A549 treated with AZD9567 at 1 μM for 4 hours (cell line): Measurements from ENCODE around the gene OR7G1. TPM values are rescaled to one million over a fixed set of nuclear protein-coding genes. Genes with fewer than 3 reads are reported as not detected.

ENCODE experiments used
- total RNA-seq: library from RNA; stranded (reverse); fragments of 200-300 nt; extraction: Qiagen RNA extraction; gene quantifications from 5 replicates; pipeline ENCODE4 v1.2.3, GENCODE V29; 2022; ENCODE audit not compliant: insufficient read depth

The OR7G1 gene
- total RNA-seq: not detected in 5 replicates

GRCh38 chr19:9115307-9115813 lies at the start of gene OR7G1:
Gene OR7G1 (minus strand): TSS chr19:9115763. CDS start chr19:9115763, 0 bp downstream.

GRCh38 chr19:9140159-9140874 lies 24.8 kb upstream of the OR7G1 start, which contains the start of gene ZNF317:
Gene ZNF317 (plus strand): TSS chr19:9140397. CDS start chr19:9156017, 15,620 bp downstream.

GRCh38 chr19:9126900-9127405 lies 11.4 kb upstream of the OR7G1 start, which contains the start of gene OR7G3:
Gene OR7G3 (minus strand): TSS chr19:9126950. CDS start chr19:9126950, 0 bp downstream.

GRCh38 chr19:9107375-9107774 lies 8.2 kb downstream of the OR7G1 start, which contains the start of gene OR7G2:
Gene OR7G2 (minus strand): TSS chr19:9107475. CDS start chr19:9103243, 4,232 bp downstream.

GRCh38 chr19:9086761-9087160 lies 28.8 kb downstream of the OR7G1 start, which contains the start of gene OR1M1:
Gene OR1M1 (plus strand): TSS chr19:9087061. CDS start chr19:9093245, 6,184 bp downstream.

Other genes starting within 250 kb of the OR7G1 start
- gene MUC16, start 105.4 kb downstream of the OR7G1 start, total RNA-seq: 0.01 to 0.18 TPM (median 0.03 TPM) in 4 of 5 replicates, not detected in the other
- not detected in 5 replicates for gene OR1M1, start 28.7 kb downstream of the OR7G1 start, total RNA-seq
- gene OR7G2, start 8.3 kb downstream of the OR7G1 start, total RNA-seq: not detected in 5 replicates
- gene OR7G3, start 11.2 kb upstream of the OR7G1 start, total RNA-seq: not detected in 5 replicates
- 15.9 to 19.9 TPM (median 18.5 TPM) in 5 replicates for gene ZNF317, start 24.6 kb upstream of the OR7G1 start, total RNA-seq
- gene OR7D2, start 63.2 kb upstream of the OR7G1 start, total RNA-seq: not detected in 5 replicates
- gene OR7D4, start 103.8 kb upstream of the OR7G1 start, total RNA-seq: not detected in 5 replicates
- gene OR7E24, start 135.2 kb upstream of the OR7G1 start, total RNA-seq: not detected in 5 replicates
- gene ZNF699, start 194.1 kb upstream of the OR7G1 start, total RNA-seq: 0.82 to 1.7 TPM (median 1.2 TPM) in 5 replicates
- gene ZNF559, start 208.4 kb upstream of the OR7G1 start, total RNA-seq: 1.8 to 4.5 TPM (median 4.4 TPM) in 5 replicates
- 0.34 to 0.64 TPM (median 0.51 TPM) in 4 of 5 replicates, not detected in the other for gene ZNF177, start 247.2 kb upstream of the OR7G1 start, total RNA-seq